Measurements from ENCODE around the gene COL6A6.

GRCh38 chr3:130504701-130505100 lies 12.3 kb upstream of the COL6A6 start:
- TF ChIP-seq, protein P1, sequence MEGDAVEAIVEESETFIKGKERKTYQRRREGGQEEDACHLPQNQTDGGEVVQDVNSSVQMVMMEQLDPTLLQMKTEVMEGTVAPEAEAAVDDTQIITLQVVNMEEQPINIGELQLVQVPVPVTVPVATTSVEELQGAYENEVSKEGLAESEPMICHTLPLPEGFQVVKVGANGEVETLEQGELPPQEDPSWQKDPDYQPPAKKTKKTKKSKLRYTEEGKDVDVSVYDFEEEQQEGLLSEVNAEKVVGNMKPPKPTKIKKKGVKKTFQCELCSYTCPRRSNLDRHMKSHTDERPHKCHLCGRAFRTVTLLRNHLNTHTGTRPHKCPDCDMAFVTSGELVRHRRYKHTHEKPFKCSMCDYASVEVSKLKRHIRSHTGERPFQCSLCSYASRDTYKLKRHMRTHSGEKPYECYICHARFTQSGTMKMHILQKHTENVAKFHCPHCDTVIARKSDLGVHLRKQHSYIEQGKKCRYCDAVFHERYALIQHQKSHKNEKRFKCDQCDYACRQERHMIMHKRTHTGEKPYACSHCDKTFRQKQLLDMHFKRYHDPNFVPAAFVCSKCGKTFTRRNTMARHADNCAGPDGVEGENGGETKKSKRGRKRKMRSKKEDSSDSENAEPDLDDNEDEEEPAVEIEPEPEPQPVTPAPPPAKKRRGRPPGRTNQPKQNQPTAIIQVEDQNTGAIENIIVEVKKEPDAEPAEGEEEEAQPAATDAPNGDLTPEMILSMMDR (IDR thresholded peaks at IDR 0.05), result no peak
- TF ChIP-seq POLR2AphosphoS5 (IDR thresholded peaks at IDR 0.05; ENCODE audit: low read depth, low read length), result no peak
- TF ChIP-seq SIN3A (IDR thresholded peaks at IDR 0.05; ENCODE audit: borderline replicate concordance, insufficient read depth, low read depth, low read length), result no peak
- no peak for TF ChIP-seq REST (IDR thresholded peaks at IDR 0.05; ENCODE audit: insufficient read depth in 1 of 2, low read depth in 2 of 2, low read length in 1 of 2)
- no peak for TF ChIP-seq TCF7L2 (IDR thresholded peaks at IDR 0.05; ENCODE audit: low read depth, low read length)
